Ascending aorta (tissue), 2 donors: ENCODE data around the gene IGLL1. TPM values are rescaled to one million over a fixed set of nuclear protein-coding genes. Genes with fewer than 3 reads are reported as not detected.

Experiments
- DNase-seq, 2 donors: peaks; one replicate each; pipeline ENCODE4 v3.0.0-alpha.2; 2019; ENCODE audit warnings: low spot score in 2 of 2
- H3K27ac ChIP-seq, 2 donors: fragments of 200-600 bp; sonication (generic); one replicate each; pipeline ENCODE4 v1.5.1; 2016 to 2017; ENCODE audit warnings: mild to moderate bottlenecking in 1 of 2
- H3K27me3 ChIP-seq: fragments of 200-600 bp; sonication (generic); one replicate; pipeline ENCODE4 v1.5.1; 2017
- H3K36me3 ChIP-seq, 2 donors: fragments of 200-600 bp; sonication (generic); one replicate each; pipeline ENCODE4 v1.5.1; 2016
- H3K4me1 ChIP-seq, 2 donors: fragments of 200-600 bp; sonication (generic); one replicate each; pipeline ENCODE4 v1.5.1; 2016 to 2017; ENCODE audit warnings: mild to moderate bottlenecking in 1 of 2
- H3K4me3 ChIP-seq, 2 donors: fragments of 200-600 bp; sonication (generic); one replicate each; pipeline ENCODE4 v1.5.1; 2016 to 2017; ENCODE audit warnings: mild to moderate bottlenecking in 1 of 2
- H3K9me3 ChIP-seq, 2 donors: fragments of 200-600 bp; sonication (generic); one replicate each; pipeline ENCODE4 v1.5.1; 2016
- CTCF ChIP-seq, 3 experiments: fragments of 200-600 bp in 2 of 3; fragments of 450-650 bp in 1 of 3; sonication (generic) in 2 of 3; IDR thresholded peaks; one replicate each; pipeline ENCODE4 v1.5.1; 2016 to 2019; ENCODE audit warnings: antibody characterized with exemption in 3 of 3, mild to moderate bottlenecking in 1 of 3, moderate library complexity in 1 of 3
- intact Hi-C: fragments of 100-400 bp; cut with DNase I; formaldehyde crosslinking; loops from one replicate; pipeline ENCODE4 v1.15.1; 2023
- total RNA-seq: library from RNA; depleted of rRNA; stranded (reverse); fragments of >200 nt; gene quantifications from one replicate; pipeline ENCODE4 v1.1.0, GENCODE V29; 2016

The IGLL1 gene
- total RNA-seq, 1 donor from 2014 or later: not detected

GRCh38 chr22:23525510-23525909, 54.6 kb downstream of the IGLL1 start:
- Histone ChIP-seq H3K4me3 (no peak overlapping the region), H3K4me1 (peaks cover 10 to 16% of the 10 kb centered on the region in 2 donors), H3K36me3 (no peaks in the 10 kb centered on the region), H3K27ac (no peak overlapping the region), H3K27me3 (no peaks in the 10 kb centered on the region), H3K9me3 (no peaks in the 10 kb centered on the region)
- intact Hi-C loops: loop anchor here (10.0 kb wide), 2 partner anchors 241 to 351 kb away; no protein-coding TSS in a partner anchor
- DNase-seq: no peak
- no peak for TF ChIP-seq CTCF (IDR thresholded peaks at IDR 0.05)

GRCh38 chr22:23524226-23524625, 55.9 kb downstream of the IGLL1 start:
- Histone ChIP-seq H3K9me3 (no peaks in the 10 kb centered on the region), H3K36me3 (no peaks in the 10 kb centered on the region), H3K4me1 (peaks cover 12 to 17% of the 10 kb centered on the region in 2 donors), H3K27me3 (no peaks in the 10 kb centered on the region), H3K27ac (no peak overlapping the region), H3K4me3 (no peak overlapping the region)
- intact Hi-C loops: loop anchor here (10.0 kb wide), 2 partner anchors 239 to 349 kb away; no protein-coding TSS in a partner anchor
- no peak for TF ChIP-seq CTCF (IDR thresholded peaks at IDR 0.05)
- DNase-seq: no peak

- H3K9me3 ChIP-seq: no peaks in the 10 kb centered on the region
- no peaks in the 10 kb centered on the region for H3K36me3 ChIP-seq
- H3K27me3 ChIP-seq: no peaks in the 10 kb centered on the region
- H3K4me1 ChIP-seq: peaks cover 12 to 17% of the 10 kb centered on the region in 2 donors
- DNase-seq: no peak
- H3K4me3 ChIP-seq: no peak overlapping the region
- intact Hi-C loops: loop anchor here (2.0 to 10.0 kb wide), 3 partner anchors 239 to 379 kb away; partner anchors contain the start of gene RAB36
- TF ChIP-seq CTCF (IDR thresholded peaks at IDR 0.05): no peak
- H3K27ac ChIP-seq: no peak overlapping the region
These were observed 56.4 kb downstream of the IGLL1 start for GRCh38 chr22:23523713-23524112.

Other genes with a start within 250 kb of the IGLL1 start
- gene DRICH1, start 52.0 kb upstream of the IGLL1 start, total RNA-seq: not detected
- gene RGL4, start 110.7 kb upstream of the IGLL1 start, total RNA-seq: not detected
- gene ZNF70, start 170.8 kb upstream of the IGLL1 start, total RNA-seq: 5.2 TPM
- gene VPREB3, start 174.1 kb upstream of the IGLL1 start, total RNA-seq: not detected
- gene C22orf15, start 182.7 kb upstream of the IGLL1 start, total RNA-seq: not detected
- gene CHCHD10, start 187.7 kb upstream of the IGLL1 start, total RNA-seq: 2.0 TPM
- gene MMP11, start 192.6 kb upstream of the IGLL1 start, total RNA-seq: 7.6 TPM
- gene SMARCB1, start 206.7 kb upstream of the IGLL1 start, total RNA-seq: 22.1 TPM